GM19328 (cell line): ENCODE measurements around the gene ALOX5.

Experiments
- ATAC-seq: cut with Tn5 transposase; IDR thresholded peaks from one replicate; pipeline ENCODE4 v1.9.1; 2021; ENCODE audit warnings: mild to moderate bottlenecking, moderate library complexity; ENCODE audit not compliant: unreplicated experiment

The ALOX5 gene

DNA sequence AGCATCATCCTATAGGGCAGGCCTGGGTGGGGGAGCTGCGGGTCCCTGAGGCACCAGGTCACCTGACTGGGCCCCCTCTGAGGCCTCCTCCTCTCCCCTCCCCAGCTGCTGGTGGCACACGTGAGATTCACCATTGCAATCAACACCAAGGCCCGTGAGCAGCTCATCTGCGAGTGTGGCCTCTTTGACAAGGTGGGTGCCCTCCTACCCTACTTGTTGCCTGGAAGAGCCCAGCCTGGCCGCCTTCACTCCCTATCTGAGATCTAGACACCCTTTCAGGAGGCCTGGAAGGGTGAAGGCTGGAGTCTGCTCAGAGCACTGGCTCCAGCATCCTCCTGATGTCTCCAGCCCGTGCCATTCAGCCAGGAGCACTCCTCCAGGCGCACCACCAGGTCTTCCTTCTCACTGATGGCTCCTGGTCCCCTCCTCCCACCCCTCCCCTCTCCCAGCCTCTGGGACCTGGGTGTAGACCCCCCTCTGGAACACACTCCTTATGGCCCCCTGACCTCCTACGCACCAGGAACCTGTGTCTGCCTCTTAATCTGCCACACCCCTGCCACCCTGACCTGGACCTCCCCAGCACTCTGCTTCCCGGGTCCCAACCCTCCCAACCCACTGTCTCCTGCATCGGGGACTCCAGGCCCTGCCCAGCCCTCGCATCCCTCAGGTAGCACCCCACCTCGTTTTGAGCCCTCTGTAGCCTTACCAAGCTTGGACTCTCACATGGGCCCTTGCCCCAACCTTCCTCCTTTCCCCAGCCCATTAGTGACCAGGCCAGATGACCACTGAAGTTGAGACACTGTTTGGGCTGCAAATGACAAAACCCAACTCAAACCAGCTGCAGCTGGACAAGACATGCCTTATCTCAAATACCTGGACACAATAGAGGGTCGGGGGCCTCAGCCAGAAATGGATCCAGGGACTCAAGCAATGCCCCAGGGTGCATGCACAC lies 67.5 kb downstream of the ALOX5 start:
- no peak for ATAC-seq

DNA sequence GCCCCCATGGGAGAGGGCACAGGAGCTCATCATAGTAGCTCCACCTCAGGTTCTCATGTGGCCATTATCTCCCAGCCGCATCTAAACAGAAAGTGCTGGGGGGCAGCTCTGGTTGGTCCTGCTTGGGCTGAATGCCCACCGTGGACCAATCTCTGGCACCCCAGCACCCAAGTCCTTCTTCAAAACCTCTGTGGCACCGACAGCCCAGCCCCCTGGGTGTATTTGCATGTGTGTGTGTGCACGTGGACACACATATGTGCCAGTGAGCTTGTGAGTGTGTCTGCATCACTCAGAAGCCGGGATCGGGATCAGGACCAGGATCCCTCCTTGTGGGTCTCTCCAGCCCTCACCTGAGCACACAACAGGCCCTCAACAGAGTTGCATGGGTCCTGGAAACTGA lies 68.2 kb downstream of the ALOX5 start:
- no peak for ATAC-seq

DNA sequence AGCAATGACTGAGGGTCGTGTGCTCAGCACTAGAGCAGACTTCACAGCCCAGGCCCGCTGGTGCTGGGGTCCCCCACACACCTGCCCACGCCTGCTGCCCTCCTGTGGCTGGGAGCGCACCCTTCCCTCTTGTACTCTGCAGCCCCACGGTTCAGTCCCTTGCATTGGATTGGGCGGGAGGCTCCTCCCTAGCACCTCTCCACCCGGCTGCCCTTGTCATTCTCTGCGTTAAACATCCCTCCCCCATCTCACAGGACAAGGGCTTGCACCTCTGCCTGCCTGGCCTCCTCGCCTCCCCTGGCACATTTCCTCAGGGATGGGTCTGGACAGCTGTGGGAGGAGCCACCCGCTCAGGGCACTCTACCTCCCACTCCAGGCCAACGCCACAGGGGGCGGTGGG lies 68.6 kb downstream of the ALOX5 start:
- ATAC-seq, result no peak

DNA sequence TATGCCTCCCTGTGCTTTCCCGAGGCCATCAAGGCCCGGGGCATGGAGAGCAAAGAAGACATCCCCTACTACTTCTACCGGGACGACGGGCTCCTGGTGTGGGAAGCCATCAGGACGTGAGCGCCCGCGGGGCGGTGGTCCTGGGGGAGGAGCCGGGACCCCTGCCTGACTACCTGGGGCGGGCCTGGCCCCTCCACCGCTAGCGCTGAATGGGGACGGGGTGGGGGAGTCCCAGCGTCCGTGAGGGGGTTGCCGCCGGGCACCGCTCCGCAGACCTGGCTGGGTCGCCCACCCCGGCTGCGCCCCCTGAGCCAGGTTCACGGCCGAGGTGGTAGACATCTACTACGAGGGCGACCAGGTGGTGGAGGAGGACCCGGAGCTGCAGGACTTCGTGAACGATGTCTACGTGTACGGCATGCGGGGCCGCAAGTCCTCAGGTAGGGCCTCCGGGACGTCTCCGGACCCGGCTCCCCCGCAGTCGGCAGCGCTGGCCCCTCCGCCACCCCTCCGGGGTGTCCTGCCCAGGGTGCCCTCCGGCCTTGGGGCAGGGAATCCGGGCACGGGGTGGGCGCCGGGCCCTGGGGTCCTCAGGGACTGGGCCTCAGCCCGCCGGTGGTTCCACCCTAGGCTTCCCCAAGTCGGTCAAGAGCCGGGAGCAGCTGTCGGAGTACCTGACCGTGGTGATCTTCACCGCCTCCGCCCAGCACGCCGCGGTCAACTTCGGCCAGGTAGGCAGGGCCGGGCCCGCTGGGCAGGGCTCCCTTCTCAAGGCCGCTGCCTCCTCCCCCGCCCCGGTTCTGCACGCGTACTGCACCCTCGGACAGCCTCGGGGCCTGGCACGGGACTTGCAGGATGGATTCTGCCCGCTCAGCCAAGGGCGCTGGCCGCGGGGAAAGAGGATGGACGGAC lies 69.3 kb downstream of the ALOX5 start:
- no peak for ATAC-seq

DNA sequence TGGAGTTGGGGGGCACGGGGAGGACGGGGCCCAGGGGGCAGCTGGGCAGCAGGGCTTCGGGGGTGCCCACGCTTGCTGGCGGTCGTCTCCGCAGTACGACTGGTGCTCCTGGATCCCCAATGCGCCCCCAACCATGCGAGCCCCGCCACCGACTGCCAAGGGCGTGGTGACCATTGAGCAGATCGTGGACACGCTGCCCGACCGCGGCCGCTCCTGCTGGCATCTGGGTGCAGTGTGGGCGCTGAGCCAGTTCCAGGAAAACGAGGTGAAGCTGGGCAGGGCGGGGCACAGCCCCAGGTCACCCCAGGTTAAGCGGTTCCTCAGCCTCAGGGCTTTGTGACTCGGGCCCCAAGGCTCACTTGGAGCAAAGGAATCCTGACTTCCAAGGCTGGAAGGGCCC lies 70.0 kb downstream of the ALOX5 start:
- no peak for ATAC-seq

DNA sequence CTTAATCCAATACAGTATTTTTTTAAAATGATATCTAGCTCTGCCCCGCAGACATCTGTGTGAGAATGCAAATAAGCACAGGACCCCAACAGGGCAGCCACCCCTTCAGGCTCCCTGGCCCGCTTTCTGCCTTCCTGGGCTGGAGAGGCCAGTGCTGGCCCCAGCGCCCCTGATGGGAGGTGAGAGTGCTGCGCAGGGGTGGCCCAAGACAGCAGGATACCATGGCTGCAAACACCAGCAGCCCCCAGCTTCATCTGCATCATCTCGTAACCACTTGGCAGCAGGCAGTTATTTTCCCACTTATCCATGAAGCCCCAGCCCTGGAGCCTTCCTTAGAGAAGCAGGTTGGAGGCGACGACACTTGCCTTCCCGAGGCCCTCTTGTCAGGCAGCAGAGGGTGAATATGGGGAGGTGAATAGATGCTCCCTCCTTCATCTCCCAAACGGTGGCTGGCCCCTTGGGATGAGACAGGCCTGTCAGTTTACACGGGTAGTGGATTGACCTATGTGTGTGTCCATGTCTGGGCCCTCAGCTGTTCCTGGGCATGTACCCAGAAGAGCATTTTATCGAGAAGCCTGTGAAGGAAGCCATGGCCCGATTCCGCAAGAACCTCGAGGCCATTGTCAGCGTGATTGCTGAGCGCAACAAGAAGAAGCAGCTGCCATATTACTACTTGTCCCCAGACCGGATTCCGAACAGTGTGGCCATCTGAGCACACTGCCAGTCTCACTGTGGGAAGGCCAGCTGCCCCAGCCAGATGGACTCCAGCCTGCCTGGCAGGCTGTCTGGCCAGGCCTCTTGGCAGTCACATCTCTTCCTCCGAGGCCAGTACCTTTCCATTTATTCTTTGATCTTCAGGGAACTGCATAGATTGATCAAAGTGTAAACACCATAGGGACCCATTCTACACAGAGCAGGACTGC lies 71.2 kb downstream of the ALOX5 start:
- ATAC-seq, result no peak

- no peak for ATAC-seq
Observed at GRCh38 chr10:45446858-45447257, 72.8 kb downstream of the ALOX5 start.

DNA sequence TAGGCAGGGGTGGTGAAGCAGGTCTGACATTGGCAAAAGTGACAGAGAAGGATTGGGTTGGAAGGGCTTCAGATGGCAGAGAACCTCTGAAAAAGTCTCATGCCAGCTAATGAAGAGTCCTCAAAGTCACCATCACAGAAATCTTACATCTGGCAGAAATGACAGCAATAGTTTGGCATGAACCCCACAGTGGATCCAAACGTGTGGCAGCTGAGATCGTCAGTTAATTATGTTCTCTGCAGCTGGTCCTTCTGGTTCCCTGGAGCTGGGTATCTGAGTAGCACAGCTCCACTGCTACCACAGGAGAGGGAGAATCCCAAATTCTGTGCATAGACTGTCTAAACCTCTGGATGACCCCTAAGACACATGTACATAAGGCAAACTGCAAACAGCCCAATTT lies 73.4 kb downstream of the ALOX5 start:
- ATAC-seq, result no peak

DNA sequence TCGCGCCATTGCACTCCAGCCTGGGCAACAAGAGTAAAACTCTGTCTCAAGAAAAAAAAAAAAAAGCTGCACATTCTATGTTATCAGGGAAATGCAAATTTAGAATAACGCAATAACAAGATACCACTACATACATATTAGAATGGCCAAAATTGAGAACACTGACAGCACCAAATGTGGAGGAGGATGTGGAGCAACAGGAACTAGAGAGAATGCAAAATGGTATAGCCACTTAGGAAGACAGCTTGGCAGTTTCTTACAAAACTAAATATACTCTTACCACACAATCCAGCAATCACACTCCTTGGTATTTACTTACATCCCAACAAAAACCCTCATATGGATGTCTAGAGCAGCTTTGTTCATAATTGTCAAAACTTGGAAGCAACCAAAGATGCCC lies 76.8 kb downstream of the ALOX5 start:
- no peak for ATAC-seq

- no peak for ATAC-seq
Observed at GRCh38 chr10:45451407-45451806, 77.4 kb downstream of the ALOX5 start.

DNA sequence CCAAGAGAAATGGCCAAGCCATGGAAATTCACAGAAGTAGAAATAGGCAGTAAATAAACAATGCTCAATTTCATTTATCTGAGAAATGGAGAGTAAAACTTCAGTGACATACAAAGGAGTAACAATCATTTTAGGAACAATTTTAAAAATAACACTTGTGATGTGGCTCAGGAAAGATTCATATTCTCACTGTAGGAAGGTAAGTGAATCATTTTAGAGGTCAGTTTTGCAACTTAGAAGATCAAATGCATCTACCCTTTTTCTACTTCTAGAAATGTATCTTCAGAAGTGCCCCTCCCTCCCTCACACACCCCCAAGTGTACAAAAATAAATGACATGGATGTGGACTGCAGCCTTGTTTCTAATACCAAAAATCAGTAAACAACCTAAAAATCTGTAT lies 78.3 kb downstream of the ALOX5 start:
- ATAC-seq, result no peak

GRCh38 chr10:45452743-45453452 lies 78.9 kb downstream of the ALOX5 start:
- ATAC-seq, result no peak

- ATAC-seq, result no peak
Observed at GRCh38 chr10:45453639-45454255, 79.7 kb downstream of the ALOX5 start.

- ATAC-seq, result no peak
Observed at GRCh38 chr10:45454262-45454661, 80.2 kb downstream of the ALOX5 start.

GRCh38 chr10:45454859-45455258 lies 80.8 kb downstream of the ALOX5 start:
- ATAC-seq, result no peak

GRCh38 chr10:45456233-45456632 lies 82.2 kb downstream of the ALOX5 start:
- no peak for ATAC-seq

DNA sequence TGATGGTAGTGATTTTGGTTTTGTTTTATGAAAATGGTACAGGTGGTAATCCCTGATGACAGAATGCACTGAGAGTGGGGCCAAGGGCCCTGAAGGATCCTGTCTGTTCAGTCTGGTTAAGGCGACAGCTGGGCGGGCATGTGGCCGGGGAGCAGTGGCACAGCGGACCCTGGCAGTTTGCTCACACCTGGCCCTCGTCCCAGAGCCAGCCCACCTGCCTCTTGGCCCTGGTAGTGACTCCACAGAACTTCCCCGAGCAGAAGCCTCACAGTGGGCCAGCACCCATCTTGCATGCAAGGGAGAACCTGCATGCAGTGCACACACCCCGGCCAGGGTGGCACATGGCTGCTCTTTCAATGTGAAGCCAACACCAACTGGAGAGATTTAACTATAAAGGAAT lies 82.8 kb downstream of the ALOX5 start:
- no peak for ATAC-seq

- ATAC-seq, result no peak
Observed at GRCh38 chr10:45457487-45457886, 83.5 kb downstream of the ALOX5 start.

DNA sequence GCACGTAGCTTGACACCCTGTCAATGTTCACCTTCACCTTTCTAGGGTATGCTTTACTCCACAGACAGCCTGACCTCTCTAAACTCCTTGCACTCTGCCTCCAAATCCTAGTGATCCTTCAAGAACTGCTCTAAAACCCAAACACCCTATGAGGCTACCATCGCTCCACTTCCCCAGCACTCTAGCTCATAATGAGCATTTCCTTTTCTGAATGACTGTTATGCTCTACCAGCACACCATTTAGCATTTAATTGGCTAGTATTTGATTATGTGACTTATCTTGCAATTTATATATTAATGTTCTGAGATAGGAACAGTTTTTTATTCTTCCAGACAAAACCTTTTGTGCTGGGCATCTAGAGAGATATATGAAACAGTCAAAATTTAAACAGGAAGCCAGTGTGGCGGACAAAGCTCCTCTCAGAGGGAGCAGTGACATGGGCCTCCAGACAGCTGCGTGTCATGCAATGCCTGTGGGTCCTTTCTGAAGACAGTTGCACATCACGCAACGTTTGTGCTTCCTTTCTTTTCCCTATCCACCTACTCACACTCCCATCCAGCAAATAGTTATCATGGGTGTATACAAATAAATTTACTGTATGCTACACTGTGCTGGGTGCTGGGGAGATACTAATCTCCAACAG lies 86.3 kb downstream of the ALOX5 start:
- peak; percentile 38 for ATAC-seq
